Activated CD4-positive, alpha-beta T cell treated with anti-CD3 and anti-CD28 coated beads for 48 hours (primary cell): ENCODE measurements around the gene UCP3.

Experiments used
- DNase-seq: peaks from one replicate; pipeline ENCODE4 v3.0.0-alpha.2; 2020

UCP3 gene

GRCh38 chr11:73951797-73952196 lies 57.1 kb downstream of the UCP3 start:
- no peak for DNase-seq

- peak; percentile 50 for DNase-seq
These were observed 57.8 kb downstream of the UCP3 start, which contains the start of gene DNAJB13 for GRCh38 chr11:73950869-73951710. Gene DNAJB13 (plus strand): TSS chr11:73951026. CDS start chr11:73951070, 44 bp downstream.
